Activated T-helper 1 cell treated with anti-CD3 and anti-CD28 coated beads, Interleukin-12 subunit alpha, Interleukin-12 subunit beta, Interleukin-2, Interleukin-4 antibody, amounts not matched to agents 30 ng/mL and 10 ng/mL and 1 ng/mL, durations not matched to agents 14 hours and 24 hours and 36 hours (primary cell): ENCODE results near the gene PTPMT1. TPM values are rescaled to one million over a fixed set of nuclear protein-coding genes. Genes with fewer than 3 reads are reported as not detected.

ENCODE experiments used
- DNase-seq: peaks from one replicate; pipeline ENCODE4 v3.0.0; 2021; ENCODE audit warnings: low spot score
- H3K27ac Mint-ChIP-seq: one replicate; pipeline ENCODE4 v1.8.0; 2021; ENCODE audit warnings: mild to moderate bottlenecking, mixed read lengths
- H3K27me3 Mint-ChIP-seq: one replicate; pipeline ENCODE4 v1.8.0; 2022; ENCODE audit warnings: mild to moderate bottlenecking, moderate library complexity, mixed read lengths; ENCODE audit not compliant: insufficient read depth
- H3K36me3 Mint-ChIP-seq: one replicate; pipeline ENCODE4 v1.8.0; 2021; ENCODE audit warnings: low read depth, mixed read lengths
- H3K4me1 Mint-ChIP-seq: one replicate; pipeline ENCODE4 v1.8.0; 2021; ENCODE audit warnings: low read depth, mixed read lengths
- H3K4me3 Mint-ChIP-seq: one replicate; pipeline ENCODE4 v1.8.0; 2021; ENCODE audit warnings: mild to moderate bottlenecking, moderate library complexity, mixed read lengths
- H3K9me3 Mint-ChIP-seq: one replicate; pipeline ENCODE4 v1.8.0; 2021; ENCODE audit warnings: mixed read lengths
- intact Hi-C: fragments of 100-400 bp; cut with micrococcal nuclease; formaldehyde crosslinking; loops from one replicate; pipeline ENCODE4 v1.15.1; 2024
- total RNA-seq: library from RNA; stranded (reverse); gene quantifications from 2 replicates; pipeline ENCODE4 v1.2.3, GENCODE V29; 2022

Gene PTPMT1
- total RNA-seq, 1 donor from 2014 or later = 60.6 TPM

DNA sequence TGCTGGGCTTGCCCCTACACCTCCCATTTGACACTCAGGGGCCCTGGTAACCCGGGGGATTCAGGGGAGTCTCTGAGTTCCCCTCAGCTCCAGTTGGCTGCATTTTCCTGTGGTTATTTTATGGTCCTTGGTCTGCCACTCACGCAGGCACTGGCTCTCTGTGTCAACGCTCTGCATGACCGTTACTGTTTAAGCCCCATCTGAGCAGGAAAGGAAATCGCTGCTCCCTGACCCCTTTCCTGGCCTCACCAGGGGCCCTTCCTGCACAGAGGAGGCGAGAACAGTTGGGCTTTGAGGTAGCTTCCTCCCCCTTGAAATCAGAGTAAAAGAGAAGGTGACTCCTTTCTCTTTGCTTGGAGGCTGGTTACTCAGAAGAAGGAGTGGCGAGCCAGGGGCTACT is 26.4 kb downstream of the PTPMT1 start:
- Mint-ChIP-seq H3K9me3 (no peaks in the 10 kb centered on the region), H3K4me1 (peaks cover 6% of the 10 kb centered on the region), H3K4me3 (no peak overlapping the region), H3K27me3 (peaks cover 28% of the 10 kb centered on the region), H3K27ac (no peak overlapping the region), H3K36me3 (no peaks in the 10 kb centered on the region)
- no peak for DNase-seq
- intact Hi-C loops = no loop called here

- H3K9me3 Mint-ChIP-seq = no peaks in the 10 kb centered on the region
- intact Hi-C loops = no loop called here
- DNase-seq = no peak
- H3K27ac Mint-ChIP-seq = no peak overlapping the region
- H3K4me3 Mint-ChIP-seq = no peak overlapping the region
- no peaks in the 10 kb centered on the region for H3K36me3 Mint-ChIP-seq
- peaks cover 28% of the 10 kb centered on the region for H3K27me3 Mint-ChIP-seq
- H3K4me1 Mint-ChIP-seq = peaks cover 6% of the 10 kb centered on the region
Measured at GRCh38 chr11:47592251-47592650, 26.9 kb downstream of the PTPMT1 start.

DNA sequence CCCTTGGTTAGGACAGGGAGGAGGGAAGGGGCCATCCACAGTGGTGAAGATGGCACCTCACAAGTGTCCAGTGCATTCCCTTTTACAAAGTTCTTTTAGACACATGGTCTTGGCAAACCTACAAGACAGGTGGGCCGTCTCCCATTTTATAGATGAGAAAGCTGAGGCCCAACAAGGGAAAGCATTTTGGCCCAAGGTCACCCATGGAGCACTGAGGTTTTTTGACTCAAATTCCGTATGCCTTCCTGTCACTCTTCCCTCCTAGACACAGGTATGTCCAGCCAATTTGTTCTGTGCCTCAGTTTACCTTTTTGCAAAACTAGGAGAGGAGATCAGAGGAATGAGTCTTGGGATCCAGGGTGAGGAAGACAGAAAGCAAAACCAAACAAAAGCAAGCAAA is 27.6 kb downstream of the PTPMT1 start:
- Mint-ChIP-seq H3K4me3 (no peak overlapping the region), H3K27me3 (peaks cover 28% of the 10 kb centered on the region), H3K4me1 (peaks cover 6% of the 10 kb centered on the region), H3K9me3 (no peaks in the 10 kb centered on the region), H3K27ac (no peak overlapping the region), H3K36me3 (no peaks in the 10 kb centered on the region)
- intact Hi-C loops = no loop called here
- no peak for DNase-seq

GRCh38 chr11:47593492-47593933 is 28.1 kb downstream of the PTPMT1 start:
- H3K9me3 Mint-ChIP-seq = no peaks in the 10 kb centered on the region

DNA sequence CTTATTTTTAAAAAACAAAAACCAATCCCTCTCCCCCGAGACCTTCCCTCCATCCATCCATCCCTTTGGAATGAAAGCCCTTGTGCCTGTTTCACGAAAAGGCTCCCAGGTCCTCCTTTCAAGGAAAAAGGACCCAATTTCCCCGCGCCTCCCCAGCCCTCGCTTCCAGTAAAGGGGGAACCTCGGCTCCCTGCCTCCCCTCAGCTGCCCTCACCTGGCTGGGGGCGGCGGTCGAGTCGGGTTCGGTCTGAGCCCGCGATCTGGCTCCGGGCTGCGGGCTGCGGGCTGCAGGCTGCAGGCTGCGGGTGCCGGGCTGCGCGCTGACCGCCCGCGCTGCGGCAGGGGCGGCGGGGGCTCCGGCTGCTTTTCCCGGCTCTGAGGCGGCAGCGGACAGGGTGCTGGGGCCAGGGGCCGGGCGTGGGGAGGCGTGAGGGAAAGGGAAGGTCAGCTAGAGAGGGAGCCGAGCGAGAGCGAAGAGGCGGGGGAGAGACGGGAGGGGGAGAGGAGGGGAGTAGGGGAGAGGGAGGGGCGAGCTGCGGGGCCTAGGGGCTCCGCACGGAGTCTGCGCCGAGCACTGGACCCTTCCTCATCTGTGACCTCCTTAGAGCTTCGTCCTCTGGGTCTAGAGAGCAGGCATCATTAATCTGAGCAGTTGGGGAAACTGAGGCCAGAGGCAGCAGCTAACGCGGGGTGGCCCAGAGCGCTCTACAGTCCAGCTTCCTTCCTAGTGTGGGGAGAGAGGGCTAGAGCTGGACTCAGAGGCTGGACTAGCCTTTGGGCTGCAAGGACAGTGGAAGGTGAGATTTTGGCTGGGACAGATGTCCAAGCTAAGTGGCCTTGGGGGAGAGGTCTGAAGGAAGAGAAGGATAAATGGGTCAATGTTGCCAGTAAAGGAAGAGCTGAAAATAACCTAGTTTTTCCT is 28.8 kb downstream of the PTPMT1 start, which contains the start of gene C1QTNF4:
C1QTNF4 (minus strand) TSS at position 478 of the 922 bp plus-strand sequence. CDS start 3,601 bp downstream, outside the sequence.
- intact Hi-C loops = no loop called here
- no peaks in the 10 kb centered on the region for H3K36me3 Mint-ChIP-seq
- H3K27ac Mint-ChIP-seq = no peak within 1 kb of the TSS
- DNase-seq = no peak
- H3K4me1 Mint-ChIP-seq = peaks cover 6% of the 10 kb centered on the region
- H3K4me3 Mint-ChIP-seq = no peak within 1 kb of the TSS
- no peaks in the 10 kb centered on the region for H3K9me3 Mint-ChIP-seq
- peaks cover 28% of the 10 kb centered on the region for H3K27me3 Mint-ChIP-seq

More at GRCh38 chr11:47593492-47593933, 28.1 kb downstream of the PTPMT1 start:
- Mint-ChIP-seq H3K27ac (no peak overlapping the region), H3K36me3 (no peaks in the 10 kb centered on the region), H3K4me1 (peaks cover 6% of the 10 kb centered on the region), H3K27me3 (peaks cover 28% of the 10 kb centered on the region), H3K4me3 (no peak overlapping the region)
- intact Hi-C loops = no loop called here
- no peak for DNase-seq

GRCh38 chr11:47595029-47595428 is 29.6 kb downstream of the PTPMT1 start:
- Mint-ChIP-seq H3K4me3 (no peak overlapping the region), H3K36me3 (no peaks in the 10 kb centered on the region), H3K9me3 (no peaks in the 10 kb centered on the region), H3K27ac (no peak overlapping the region), H3K4me1 (peaks cover 6% of the 10 kb centered on the region), H3K27me3 (peaks cover 30% of the 10 kb centered on the region)
- no peak for DNase-seq
- intact Hi-C loops = no loop called here

GRCh38 chr11:47595967-47596366 is 30.6 kb downstream of the PTPMT1 start:
- no peak overlapping the region for H3K27ac Mint-ChIP-seq
- peaks cover 30% of the 10 kb centered on the region for H3K27me3 Mint-ChIP-seq
- H3K9me3 Mint-ChIP-seq = no peaks in the 10 kb centered on the region
- no peak overlapping the region for H3K4me3 Mint-ChIP-seq
- no peaks in the 10 kb centered on the region for H3K36me3 Mint-ChIP-seq
- H3K4me1 Mint-ChIP-seq = peaks cover 6% of the 10 kb centered on the region
- intact Hi-C loops = no loop called here
- DNase-seq = no peak

GRCh38 chr11:47599902-47600301 is 34.5 kb downstream of the PTPMT1 start:
- Mint-ChIP-seq H3K36me3 (no peaks in the 10 kb centered on the region), H3K4me1 (no peaks in the 10 kb centered on the region), H3K9me3 (no peaks in the 10 kb centered on the region), H3K4me3 (no peak overlapping the region), H3K27me3 (peaks cover 11% of the 10 kb centered on the region), H3K27ac (no peak overlapping the region)
- DNase-seq = no peak
- intact Hi-C loops = no loop called here

GRCh38 chr11:47603295-47603694 is 37.9 kb downstream of the PTPMT1 start:
- Mint-ChIP-seq H3K9me3 (no peaks in the 10 kb centered on the region), H3K4me1 (peaks cover 3% of the 10 kb centered on the region), H3K36me3 (peaks cover 9% of the 10 kb centered on the region), H3K27me3 (peaks cover 2% of the 10 kb centered on the region), H3K27ac (no peak overlapping the region), H3K4me3 (no peak overlapping the region)
- no peak for DNase-seq
- intact Hi-C loops = no loop called here

GRCh38 chr11:47605921-47606320 is 40.5 kb downstream of the PTPMT1 start:
- no peak overlapping the region for H3K4me3 Mint-ChIP-seq
- H3K27ac Mint-ChIP-seq = no peak overlapping the region
- H3K9me3 Mint-ChIP-seq = no peaks in the 10 kb centered on the region

DNA sequence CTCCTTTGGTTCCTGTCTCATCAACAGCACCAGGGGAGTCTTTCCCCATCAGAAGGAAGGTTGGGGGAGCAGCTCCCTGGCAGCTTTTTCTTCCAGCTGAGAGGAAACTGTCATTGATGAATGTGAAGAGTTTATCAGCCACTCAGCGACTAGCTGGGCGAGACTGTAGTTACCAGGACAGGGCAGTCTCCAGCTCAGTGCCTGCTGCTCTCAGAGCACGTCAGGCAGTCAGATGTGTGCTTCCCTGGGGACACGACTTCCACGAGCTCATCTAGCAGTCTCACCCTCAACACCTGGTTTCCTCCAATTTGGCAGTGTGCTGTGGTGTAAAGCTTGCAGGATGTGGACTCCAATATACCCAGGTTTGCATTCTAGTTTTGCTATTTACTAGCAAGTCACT is 41.3 kb downstream of the PTPMT1 start:
- peaks cover 3% of the 10 kb centered on the region for H3K4me1 Mint-ChIP-seq
- intact Hi-C loops = no loop called here
- no peaks in the 10 kb centered on the region for H3K9me3 Mint-ChIP-seq
- no peaks in the 10 kb centered on the region for H3K27me3 Mint-ChIP-seq
- DNase-seq = no peak
- no peak overlapping the region for H3K27ac Mint-ChIP-seq
- H3K4me3 Mint-ChIP-seq = no peak overlapping the region
- H3K36me3 Mint-ChIP-seq = peaks cover 17% of the 10 kb centered on the region

More at GRCh38 chr11:47605921-47606320, 40.5 kb downstream of the PTPMT1 start:
- DNase-seq = no peak
- peaks cover 3% of the 10 kb centered on the region for H3K4me1 Mint-ChIP-seq
- intact Hi-C loops = no loop called here
- H3K36me3 Mint-ChIP-seq = peaks cover 13% of the 10 kb centered on the region
- no peaks in the 10 kb centered on the region for H3K27me3 Mint-ChIP-seq

DNA sequence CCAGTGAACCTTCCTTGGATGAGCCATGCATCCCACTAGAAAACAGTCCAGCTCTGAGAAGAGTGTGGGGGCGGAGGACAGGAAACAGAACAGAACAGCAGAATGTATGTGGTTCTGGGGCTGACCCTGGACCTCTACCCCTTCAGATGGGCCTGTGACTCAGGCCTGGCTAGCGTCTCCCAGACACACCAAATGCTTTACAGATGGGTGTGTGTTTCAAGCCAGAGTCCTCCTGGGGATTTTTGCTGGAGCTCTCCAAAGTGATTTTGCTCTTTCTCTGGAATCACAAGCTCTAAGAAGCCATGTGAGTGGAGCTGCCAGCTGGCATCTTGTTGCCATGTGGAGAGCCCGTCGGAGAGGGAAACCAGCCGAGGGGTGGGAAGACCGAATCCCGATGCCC is 42.0 kb downstream of the PTPMT1 start:
- H3K4me3 Mint-ChIP-seq = no peak overlapping the region
- H3K4me1 Mint-ChIP-seq = peaks cover 3% of the 10 kb centered on the region
- intact Hi-C loops = no loop called here
- H3K27me3 Mint-ChIP-seq = no peaks in the 10 kb centered on the region
- H3K36me3 Mint-ChIP-seq = peaks cover 18% of the 10 kb centered on the region
- no peak overlapping the region for H3K27ac Mint-ChIP-seq
- H3K9me3 Mint-ChIP-seq = no peaks in the 10 kb centered on the region
- DNase-seq = no peak

DNA sequence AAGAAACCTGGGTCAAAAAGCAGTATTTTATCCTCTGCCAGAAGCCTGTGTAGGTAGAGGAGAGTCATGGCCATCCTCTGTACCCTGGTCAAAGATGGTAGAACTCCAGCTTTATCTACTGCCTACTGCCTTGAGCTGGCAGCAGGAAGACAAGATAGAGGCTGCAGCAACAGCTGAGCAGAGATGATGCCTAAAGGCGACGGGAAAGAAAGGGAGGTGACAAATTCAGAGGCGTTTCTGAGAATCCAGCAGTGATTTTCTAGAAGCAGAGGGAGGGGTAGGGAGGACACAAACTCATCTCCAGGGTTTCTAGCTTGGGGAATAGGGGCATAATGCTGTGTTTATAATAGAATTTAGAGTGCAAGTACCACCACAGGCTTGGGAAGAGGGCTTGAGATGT is 44.3 kb downstream of the PTPMT1 start:
- Mint-ChIP-seq H3K27ac (no peak overlapping the region), H3K4me3 (no peak overlapping the region), H3K4me1 (peaks cover 3% of the 10 kb centered on the region), H3K36me3 (peaks cover 18% of the 10 kb centered on the region), H3K9me3 (no peaks in the 10 kb centered on the region), H3K27me3 (no peaks in the 10 kb centered on the region)
- intact Hi-C loops = no loop called here
- no peak for DNase-seq
